Small intestine (tissue), 7 donors: ENCODE results near the gene COL6A2. TPM values are rescaled to one million over a fixed set of nuclear protein-coding genes. Genes with fewer than 3 reads are reported as not detected.

Source experiments
- DNase-seq, 2 donors: peaks; one replicate each; pipeline versions ENCODE4 v3.0.0 to v3.0.0-alpha.2; 2013
- FAIRE-seq: peaks from 2 replicates; lab custom pipeline; 2012; peaks lifted over from hg19 to GRCh38; lab: Jason Lieb, UNC
- H3K27ac ChIP-seq, 3 donors: one replicate each; pipeline ENCODE4 v1.5.1; 2013; ENCODE audit warnings: low read length in 2 of 3, mild to moderate bottlenecking in 2 of 3, control low read depth in 1 of 3, inconsistent platforms in 1 of 3, low read depth in 1 of 3, moderate library complexity in 1 of 3
- H3K27me3 ChIP-seq, 3 donors: one replicate each; pipeline ENCODE4 v1.6.1; 2013; ENCODE audit warnings: low read length in 3 of 3, inconsistent platforms in 1 of 3; ENCODE audit not compliant: control insufficient read depth in 3 of 3, insufficient read depth in 3 of 3
- H3K36me3 ChIP-seq, 3 donors: one replicate each; pipeline ENCODE4 v1.6.1; 2013; ENCODE audit warnings: low read length in 3 of 3, inconsistent platforms in 1 of 3, low read depth in 1 of 3, mild to moderate bottlenecking in 1 of 3, moderate library complexity in 1 of 3; ENCODE audit not compliant: control insufficient read depth in 3 of 3, insufficient read depth in 2 of 3
- H3K4me1 ChIP-seq, 3 donors: one replicate each; pipeline ENCODE4 v1.6.1; 2013; ENCODE audit warnings: low read length in 2 of 3, inconsistent platforms in 1 of 3, low read depth in 1 of 3, mild to moderate bottlenecking in 1 of 3, moderate library complexity in 1 of 3; ENCODE audit not compliant: control insufficient read depth in 3 of 3, insufficient read depth in 2 of 3
- H3K4me3 ChIP-seq, 3 donors: one replicate each; pipeline ENCODE4 v1.5.1; 2013; ENCODE audit warnings: low read length in 3 of 3, control low read depth in 1 of 3, inconsistent platforms in 1 of 3, low read depth in 1 of 3, mild to moderate bottlenecking in 1 of 3, moderate library complexity in 1 of 3
- H3K9me3 ChIP-seq, 2 donors: one replicate each; pipeline ENCODE4 v1.6.1; 2013; ENCODE audit warnings: low read depth in 1 of 2, low read length in 1 of 2; ENCODE audit not compliant: control insufficient read depth in 2 of 2, insufficient read depth in 1 of 2
- WGBS, 3 donors: extraction: QIAGEN DNeasy Blood & Tissue Kit; methylation state at CpG; one replicate each; pipeline ENCODE4 v1.1.7; 2013; 5-methylcytosine and 5-hydroxymethylcytosine counted together
- polyA plus RNA-seq, 4 donors: library from polyadenylated mRNA; stranded (reverse) in 3 of 4; unstranded in 1 of 4; fragments of 200-250 nt in 3 of 4; fragments of 120-200 nt in 1 of 4; gene quantifications; one replicate each; pipeline versions ENCODE4 v1.2.1 to v1.2.3, GENCODE V29; 2013
- donor health status: healthy with polysubstance abuse.
- donor health status: control.
- donor health status: control.
- donor health status: Bipolar disorder and iron deficiency.
- donor health status: healthy.

COL6A2 gene
- polyA plus RNA-seq, 4 donors = 3.8 to 159 (median 68.5) TPM

GRCh38 chr21:46157396-46157986, 59.6 kb downstream of the COL6A2 start:
- Histone ChIP-seq H3K4me3 (no peak overlapping the region), H3K36me3 (peaks cover 0 to 3% (median 0%) of the 10 kb centered on the region in 3 donors), H3K27me3 (peaks cover 0 to 3% (median 0%) of the 10 kb centered on the region in 3 donors), H3K9me3 (no peaks in the 10 kb centered on the region), H3K27ac (no peak overlapping the region), H3K4me1 (peaks cover 0 to 27% (median 0%) of the 10 kb centered on the region in 3 donors)
- FAIRE-seq (no peak), DNase-seq (no peak)
- WGBS, 3 donors = 83 to 91% (median 90%) methylated on average over 12 of the region's 12 CpGs

GRCh38 chr21:46157987-46158451, 60.1 kb downstream of the COL6A2 start:
- WGBS, 3 donors = 87 to 89% (median 89%) methylated on average over 15 of the region's 15 CpGs
- Histone ChIP-seq H3K27me3 (peaks cover 0 to 3% (median 0%) of the 10 kb centered on the region in 3 donors), H3K36me3 (peaks cover 0 to 3% (median 0%) of the 10 kb centered on the region in 3 donors), H3K27ac (no peak overlapping the region), H3K4me1 (peaks cover 0 to 22% (median 0%) of the 10 kb centered on the region in 3 donors), H3K9me3 (no peaks in the 10 kb centered on the region), H3K4me3 (no peak overlapping the region)
- FAIRE-seq (no peak), DNase-seq (no peak)

- Histone ChIP-seq H3K9me3 (no peaks in the 10 kb centered on the region), H3K36me3 (peaks cover 0 to 3% (median 0%) of the 10 kb centered on the region in 3 donors), H3K4me3 (no peak overlapping the region), H3K4me1 (peaks cover 0 to 15% (median 0%) of the 10 kb centered on the region in 3 donors), H3K27ac (no peak overlapping the region), H3K27me3 (peaks cover 0 to 3% (median 0%) of the 10 kb centered on the region in 3 donors)
- FAIRE-seq (no peak), DNase-seq (no peak)
- 91 to 95% (median 93%) methylated on average over 10 of the region's 10 CpGs for WGBS, 3 donors
Measured at GRCh38 chr21:46158666-46159300, 60.9 kb downstream of the COL6A2 start.

GRCh38 chr21:46159390-46159789, 61.5 kb downstream of the COL6A2 start:
- Histone ChIP-seq H3K36me3 (peaks cover 0 to 5% (median 0%) of the 10 kb centered on the region in 3 donors), H3K9me3 (no peaks in the 10 kb centered on the region), H3K27me3 (peaks cover 0 to 3% (median 0%) of the 10 kb centered on the region in 3 donors), H3K27ac (no peak overlapping the region), H3K4me1 (peaks cover 0 to 15% (median 0%) of the 10 kb centered on the region in 3 donors), H3K4me3 (no peak overlapping the region)
- WGBS, 3 donors = 86 to 92% (median 91%) methylated on average over 12 of the region's 12 CpGs
- DNase-seq (no peak), FAIRE-seq (no peak)

GRCh38 chr21:46159841-46160656, 62.1 kb downstream of the COL6A2 start:
- Histone ChIP-seq H3K9me3 (no peaks in the 10 kb centered on the region), H3K4me3 (no peak overlapping the region), H3K36me3 (peaks cover 0 to 5% (median 0%) of the 10 kb centered on the region in 3 donors), H3K4me1 (peaks cover 0 to 9% (median 0%) of the 10 kb centered on the region in 3 donors), H3K27ac (no peak overlapping the region), H3K27me3 (peaks cover 0 to 3% (median 0%) of the 10 kb centered on the region in 3 donors)
- DNase-seq (no peak), FAIRE-seq (no peak)
- WGBS, 3 donors = 91 to 94% (median 92%) methylated on average over 28 to 32 of the region's 32 CpGs

- peaks cover 0 to 3% (median 0%) of the 10 kb centered on the region in 3 donors for H3K27me3 ChIP-seq
- H3K4me3 ChIP-seq = no peak overlapping the region
- no peaks in the 10 kb centered on the region for H3K9me3 ChIP-seq
- peaks cover 0 to 5% (median 0%) of the 10 kb centered on the region in 3 donors for H3K36me3 ChIP-seq
- FAIRE-seq (no peak), DNase-seq (no peak)
- H3K4me1 ChIP-seq = peaks cover 0 to 5% (median 0%) of the 10 kb centered on the region in 3 donors
- H3K27ac ChIP-seq = no peak overlapping the region
- WGBS, 3 donors = 87 to 98% (median 96%) methylated on average over 22 of the region's 22 CpGs
Measured at GRCh38 chr21:46160657-46160906, 62.7 kb downstream of the COL6A2 start.

GRCh38 chr21:46160907-46161632, 63.2 kb downstream of the COL6A2 start:
- Histone ChIP-seq H3K36me3 (peaks cover 0 to 5% (median 0%) of the 10 kb centered on the region in 3 donors), H3K4me3 (no peak overlapping the region), H3K27ac (no peak overlapping the region), H3K27me3 (peaks cover 0 to 3% (median 0%) of the 10 kb centered on the region in 3 donors), H3K4me1 (no peaks in the 10 kb centered on the region), H3K9me3 (no peaks in the 10 kb centered on the region)
- DNase-seq = no peak
- no peak for FAIRE-seq
- WGBS, 3 donors = 84 to 96% (median 90%) methylated on average over 49 to 72 of the region's 72 CpGs
